GM21528 (cell line): ENCODE data around the gene ANGPT4.

Experiments used
- ATAC-seq: cut with Tn5 transposase; IDR thresholded peaks from one replicate; pipeline ENCODE4 v1.9.1; 2021; ENCODE audit warnings: mild to moderate bottlenecking, moderate library complexity; ENCODE audit not compliant: unreplicated experiment, low FRiP score

Gene ANGPT4

DNA sequence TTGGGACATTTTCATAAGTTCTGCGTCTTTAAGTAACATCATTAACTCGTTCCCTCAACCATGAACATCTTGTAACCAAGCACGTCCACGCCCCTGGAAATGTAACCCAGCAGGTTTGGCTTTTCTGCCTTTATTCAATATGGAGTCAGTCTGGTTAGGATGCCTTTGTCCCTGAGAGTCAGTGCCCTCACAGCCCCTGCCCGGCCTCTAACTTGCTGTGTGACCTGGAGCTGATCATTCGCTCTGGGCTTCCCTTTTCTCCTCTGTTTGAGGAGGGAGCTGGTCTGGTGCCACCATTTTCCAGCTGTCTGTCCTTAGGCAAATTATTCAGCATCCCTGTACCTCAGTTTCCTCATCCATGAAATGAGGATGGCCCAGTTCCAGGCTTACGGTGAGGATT lies 26.5 kb upstream of the ANGPT4 start:
- ATAC-seq: no peak

DNA sequence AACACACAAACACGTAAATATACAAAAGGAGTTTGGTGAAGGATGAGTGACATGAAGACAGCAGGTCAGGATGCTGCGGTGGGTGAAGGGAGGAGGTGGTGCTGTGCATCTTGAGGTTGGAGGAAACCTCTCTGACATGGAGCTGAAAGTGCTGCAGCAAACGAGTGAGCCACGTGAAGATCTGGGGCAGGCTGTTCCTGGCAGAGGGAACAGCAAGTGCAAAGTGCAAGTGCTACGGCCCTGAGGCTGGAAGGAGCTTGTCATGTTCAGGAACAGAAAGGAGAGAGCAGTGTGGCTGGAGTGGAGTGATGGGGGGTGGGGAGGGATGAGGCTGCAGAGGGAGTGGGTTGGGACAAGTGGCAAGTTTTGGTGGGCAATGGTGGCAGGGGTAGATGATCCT lies 24.8 kb upstream of the ANGPT4 start:
- no peak for ATAC-seq

DNA sequence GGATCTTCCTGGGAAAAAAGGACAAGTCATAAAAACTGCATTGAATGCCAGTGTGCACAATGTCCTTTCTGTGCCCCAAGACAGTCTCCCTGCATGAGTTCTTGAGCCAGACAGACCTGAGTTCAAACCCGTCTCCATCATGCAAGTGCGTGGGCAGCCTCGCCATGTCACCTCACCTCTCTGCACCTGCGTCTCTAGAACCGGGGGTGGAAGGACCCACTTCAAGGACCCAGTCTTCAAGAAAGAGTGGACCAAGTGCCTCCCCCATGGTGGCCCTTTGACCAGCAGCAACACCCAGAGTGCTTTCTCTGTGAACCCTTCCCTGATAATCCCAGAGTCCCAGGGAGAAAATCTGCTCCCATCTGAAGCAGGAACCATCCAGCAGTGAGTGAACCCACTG lies 23.5 kb upstream of the ANGPT4 start:
- no peak for ATAC-seq

DNA sequence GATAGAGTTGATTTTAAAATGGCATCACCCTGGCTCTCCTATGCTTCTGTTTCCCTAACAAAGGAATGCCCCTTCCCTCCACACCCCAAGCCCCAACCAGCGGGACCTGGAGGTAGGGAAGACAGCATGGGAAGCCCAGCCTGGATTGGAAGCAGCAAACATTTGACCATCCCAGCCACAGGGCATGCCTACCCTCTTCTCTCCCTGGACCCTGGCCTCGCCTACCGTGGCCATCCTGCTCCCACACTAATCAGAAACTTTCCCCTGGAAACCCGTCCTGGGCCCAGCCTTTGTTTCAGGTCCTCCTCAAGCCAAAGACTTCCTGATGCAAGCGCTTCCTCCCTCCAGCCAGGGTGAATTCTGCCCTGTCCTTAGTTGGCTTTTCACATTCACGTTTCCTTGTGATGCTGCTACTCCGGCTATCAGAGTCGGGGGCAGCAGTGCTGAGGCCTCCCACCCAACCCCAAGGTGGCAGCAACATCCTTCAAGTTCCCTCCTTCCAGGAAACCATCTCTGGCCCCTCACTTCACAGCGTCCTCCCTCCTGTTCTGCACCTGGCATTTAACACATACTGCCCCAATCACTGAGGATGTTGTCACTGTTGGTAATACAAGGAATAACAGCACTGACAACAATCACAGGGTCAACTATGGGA lies 18.2 kb upstream of the ANGPT4 start:
- ATAC-seq: no peak

DNA sequence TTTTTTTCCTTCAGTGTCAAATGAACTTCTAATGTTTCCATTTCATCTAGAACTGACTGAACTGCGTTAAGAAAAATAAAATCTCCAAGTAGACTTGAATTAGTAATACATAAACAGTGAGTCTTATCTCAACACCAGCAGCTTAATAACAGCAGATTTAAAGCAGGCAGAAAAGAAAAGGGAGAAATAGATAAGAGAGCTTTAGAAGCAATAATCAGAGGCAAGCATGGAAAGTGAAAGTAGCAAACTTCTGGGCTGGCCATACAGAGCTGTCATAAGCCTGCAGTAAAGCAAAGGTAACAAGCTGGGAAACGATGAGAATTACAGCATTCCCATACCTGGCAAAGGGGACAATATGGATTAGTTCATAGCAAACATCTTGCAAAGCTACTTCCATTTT lies 16.9 kb upstream of the ANGPT4 start:
- ATAC-seq: no peak

DNA sequence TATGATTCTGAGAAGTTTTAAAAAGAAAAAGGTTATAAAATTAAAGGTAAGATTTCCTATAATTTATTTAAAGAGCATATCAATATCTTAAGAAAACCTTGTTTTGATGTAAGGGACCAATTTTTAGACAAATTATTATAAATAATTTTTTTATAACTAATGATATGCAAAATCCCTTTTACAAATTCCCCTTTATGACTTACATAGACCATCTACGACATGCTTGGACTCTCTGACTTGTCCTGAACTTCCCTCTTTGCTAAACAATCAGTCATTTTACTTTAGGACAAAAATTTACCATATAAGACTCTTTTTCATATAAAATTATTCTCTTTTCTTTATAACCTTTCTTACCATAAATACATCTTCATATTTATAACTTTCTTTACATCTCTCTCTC lies 15.3 kb upstream of the ANGPT4 start:
- ATAC-seq: no peak

DNA sequence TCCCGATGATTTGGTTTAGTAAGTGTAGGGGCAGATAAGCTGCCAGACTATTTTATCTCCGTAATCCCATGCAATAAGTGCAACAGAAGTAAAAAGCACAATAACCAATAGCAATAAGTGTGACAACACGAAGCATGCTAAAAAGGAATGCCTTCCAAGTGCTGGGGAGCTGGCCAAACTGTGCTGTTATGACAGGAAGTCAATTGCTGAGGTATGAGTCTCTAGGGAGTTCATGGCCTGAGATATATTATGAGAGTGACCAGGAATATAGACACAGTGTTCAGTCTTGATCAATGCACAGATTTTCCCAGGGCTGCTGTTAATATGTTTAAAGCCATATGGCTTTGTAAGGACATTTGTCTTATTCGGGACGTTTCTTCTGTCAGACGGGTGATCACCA lies 10.5 kb upstream of the ANGPT4 start:
- no peak for ATAC-seq

DNA sequence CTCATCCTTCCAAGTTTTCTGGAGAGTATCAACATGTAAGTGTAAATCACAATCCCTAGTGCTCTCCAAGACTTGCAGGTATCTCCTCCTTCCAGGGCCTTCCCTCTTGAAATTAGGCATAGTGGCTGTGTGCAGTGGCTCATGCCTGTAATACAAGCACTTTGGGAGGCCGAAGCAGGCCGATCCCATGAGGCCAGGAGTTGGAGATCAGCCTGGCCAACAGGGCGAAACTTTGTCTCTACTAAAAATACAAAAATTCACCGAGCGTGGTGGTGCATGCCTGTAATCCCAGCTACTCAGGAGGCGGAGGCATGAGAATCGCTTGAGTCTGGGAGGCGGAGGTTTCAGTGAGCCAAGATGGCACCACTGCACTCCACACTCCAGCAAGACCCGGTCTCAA lies 9.4 kb upstream of the ANGPT4 start:
- ATAC-seq: no peak

DNA sequence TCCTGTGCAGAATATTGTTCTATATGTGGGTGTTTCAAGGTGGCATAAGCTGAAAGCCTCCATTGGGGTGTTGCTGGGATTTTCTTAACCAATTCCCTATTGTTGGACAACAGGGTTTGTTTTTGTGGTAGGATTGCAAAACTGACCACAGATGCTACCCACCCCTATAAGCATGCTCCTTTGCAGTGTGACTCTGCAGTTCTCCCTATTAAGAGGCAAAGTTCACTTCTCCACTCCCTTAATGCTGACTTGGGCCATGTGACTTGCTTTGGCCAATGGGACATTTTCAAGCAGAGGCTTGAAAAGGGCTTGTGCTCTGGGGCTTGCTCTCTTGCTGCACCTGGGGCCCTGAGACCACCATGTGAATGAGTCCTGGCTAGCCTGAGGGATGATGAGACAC lies 8.5 kb upstream of the ANGPT4 start:
- ATAC-seq: no peak

DNA sequence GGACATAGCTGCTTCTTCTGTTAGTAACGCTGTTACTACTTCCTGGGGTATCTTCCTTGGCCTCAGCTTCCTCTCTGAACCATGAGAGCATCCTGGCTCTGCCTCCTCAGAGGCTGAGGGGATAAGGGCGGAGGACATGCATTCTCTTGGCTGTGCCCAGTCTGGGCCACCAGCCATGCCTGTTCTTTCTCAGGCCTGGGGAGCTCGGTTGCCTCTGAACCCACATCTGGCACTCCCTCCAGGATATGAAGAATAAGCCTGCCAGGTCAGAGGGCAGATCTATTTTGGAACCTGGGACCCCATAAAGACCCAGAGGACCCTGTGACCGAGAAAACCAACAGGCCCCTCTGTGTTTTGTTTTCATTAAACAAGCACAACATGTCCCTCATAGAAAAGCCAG lies 6.6 kb upstream of the ANGPT4 start:
- no peak for ATAC-seq

DNA sequence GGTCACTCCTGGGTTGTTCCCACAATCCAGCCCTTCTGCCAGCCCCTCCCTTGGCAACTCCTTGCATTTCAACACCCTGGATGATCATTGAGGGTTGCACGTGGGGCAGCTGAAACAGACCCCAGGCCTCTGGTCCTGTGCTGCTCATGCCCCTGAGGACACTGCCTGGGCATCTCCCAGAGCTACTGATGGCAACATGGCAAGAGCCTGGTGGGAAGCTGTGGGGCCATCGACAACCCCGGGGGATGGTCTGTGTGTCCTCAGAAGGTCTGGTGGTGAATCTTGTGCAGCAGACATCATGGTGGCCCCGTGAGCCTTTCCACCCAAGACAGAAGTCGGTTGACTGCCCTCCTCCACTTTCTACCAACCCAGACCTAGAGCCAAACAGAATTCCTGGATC lies 4.9 kb upstream of the ANGPT4 start:
- no peak for ATAC-seq

DNA sequence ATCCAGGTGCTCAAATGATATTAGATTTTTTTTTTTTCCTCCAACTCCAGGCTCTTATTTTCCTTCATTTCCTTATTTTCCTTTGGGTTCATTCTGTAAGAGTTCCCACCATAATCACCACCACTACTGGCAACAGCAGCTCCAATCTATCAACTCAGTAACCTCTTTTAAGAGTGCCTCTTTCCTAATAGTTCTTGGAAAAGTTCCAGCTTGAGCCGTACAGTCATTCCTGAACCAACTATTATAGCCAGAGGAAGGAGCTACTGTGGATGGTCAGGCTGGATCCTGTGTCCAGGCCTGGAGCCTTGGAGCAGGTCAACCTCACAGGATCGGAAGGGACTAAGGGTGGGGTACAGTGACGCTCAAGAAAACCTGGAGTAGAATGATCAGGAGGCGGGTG lies 4.2 kb upstream of the ANGPT4 start:
- ATAC-seq: no peak

DNA sequence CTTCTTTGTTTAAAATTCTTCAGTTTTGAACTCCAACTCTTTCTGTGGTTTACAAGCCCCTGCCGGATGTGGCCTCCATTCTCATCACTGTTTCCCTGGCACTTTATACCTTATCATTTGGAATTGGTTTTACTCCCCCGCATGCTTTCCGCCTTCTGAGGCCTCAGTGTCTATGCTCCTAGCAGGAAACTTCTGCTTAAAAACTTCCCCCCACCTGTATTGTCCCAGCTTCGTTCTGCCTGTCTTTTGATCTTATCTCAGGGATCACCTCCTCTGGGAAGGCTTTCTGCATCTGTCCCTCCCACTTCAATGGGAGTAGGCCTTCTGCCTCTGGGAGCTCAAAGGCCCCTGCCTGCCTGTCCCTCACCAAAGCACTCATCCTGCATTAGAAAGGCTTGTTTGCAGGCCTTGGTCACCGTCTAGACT lies 3.4 kb upstream of the ANGPT4 start:
- ATAC-seq: no peak

DNA sequence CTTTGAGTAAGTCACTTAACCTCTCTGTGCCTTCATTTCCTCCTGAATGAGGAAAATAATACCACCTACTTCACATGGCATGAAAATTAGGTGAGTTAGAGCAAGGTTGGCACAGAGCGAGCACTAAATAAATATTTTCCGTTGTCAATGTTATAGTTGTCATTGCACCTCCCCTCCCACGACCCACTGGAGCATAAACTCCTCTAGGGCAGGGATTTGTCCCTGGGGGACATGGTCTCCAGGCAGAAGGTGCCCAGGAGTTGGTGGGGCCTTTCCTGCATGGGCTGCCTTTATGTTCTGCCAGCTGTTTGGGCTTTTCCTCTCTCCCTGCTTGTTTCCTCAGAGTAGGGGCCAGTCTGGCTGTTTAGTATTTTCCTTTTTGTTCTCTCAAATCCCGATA lies 1.3 kb upstream of the ANGPT4 start:
- ATAC-seq: no peak

DNA sequence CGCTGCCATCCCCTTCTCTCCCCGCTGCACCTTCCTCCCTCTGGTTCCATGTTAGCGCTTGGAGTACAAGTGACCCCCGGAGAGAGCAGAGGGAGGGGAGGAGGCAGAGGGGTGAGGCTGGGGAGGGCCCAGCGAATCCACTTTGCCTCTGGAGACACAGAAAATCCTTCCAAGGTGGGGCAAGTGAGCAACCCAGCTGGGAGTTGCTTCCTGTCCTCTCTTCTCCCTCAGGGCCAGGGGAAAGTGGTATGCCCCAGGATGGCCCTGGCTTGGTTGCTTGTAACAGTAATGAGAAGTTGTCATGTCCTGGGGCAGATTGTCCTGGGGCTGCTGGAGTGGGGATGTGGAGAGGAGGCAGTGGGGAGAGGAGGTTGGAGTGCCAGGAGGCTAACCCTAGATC lies 691 bp upstream of the ANGPT4 start:
- no peak for ATAC-seq

DNA sequence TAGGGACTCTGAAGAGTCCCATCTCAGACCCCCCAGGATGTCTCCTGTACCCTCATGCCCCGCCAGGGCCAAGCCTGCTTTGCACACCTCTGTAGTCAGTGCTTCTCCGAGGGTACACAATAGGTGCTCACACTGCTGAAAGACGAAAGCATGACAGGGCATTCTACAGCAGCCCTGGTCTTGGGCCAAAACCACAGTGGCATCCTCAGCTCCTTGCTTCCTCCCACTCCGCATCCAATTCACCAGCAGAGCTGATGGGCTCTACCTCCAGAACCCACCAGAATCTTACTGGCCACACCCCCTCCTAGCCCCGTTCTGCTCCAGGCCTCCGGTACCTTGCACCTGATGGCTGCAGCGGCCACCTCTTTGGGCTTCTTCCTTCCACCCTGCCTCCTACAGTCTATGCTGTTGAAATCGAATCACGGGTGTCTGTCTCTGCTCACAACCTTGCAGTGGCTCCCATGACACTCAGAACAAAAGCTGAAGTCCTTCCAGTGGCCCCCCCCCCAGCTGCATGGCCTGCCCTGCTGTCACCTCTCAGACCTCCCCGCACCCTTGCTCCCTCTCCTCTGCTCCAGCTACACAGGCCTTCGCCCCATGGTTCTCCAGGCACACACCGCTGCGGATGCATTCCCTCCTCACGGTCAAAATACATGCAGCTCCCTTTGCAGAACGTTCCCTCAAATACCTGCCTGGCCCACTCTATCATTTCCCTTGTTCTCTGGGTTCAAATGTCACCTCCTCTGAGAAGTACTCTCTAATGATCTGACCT lies 1.2 kb downstream of the ANGPT4 start:
- no peak for ATAC-seq

DNA sequence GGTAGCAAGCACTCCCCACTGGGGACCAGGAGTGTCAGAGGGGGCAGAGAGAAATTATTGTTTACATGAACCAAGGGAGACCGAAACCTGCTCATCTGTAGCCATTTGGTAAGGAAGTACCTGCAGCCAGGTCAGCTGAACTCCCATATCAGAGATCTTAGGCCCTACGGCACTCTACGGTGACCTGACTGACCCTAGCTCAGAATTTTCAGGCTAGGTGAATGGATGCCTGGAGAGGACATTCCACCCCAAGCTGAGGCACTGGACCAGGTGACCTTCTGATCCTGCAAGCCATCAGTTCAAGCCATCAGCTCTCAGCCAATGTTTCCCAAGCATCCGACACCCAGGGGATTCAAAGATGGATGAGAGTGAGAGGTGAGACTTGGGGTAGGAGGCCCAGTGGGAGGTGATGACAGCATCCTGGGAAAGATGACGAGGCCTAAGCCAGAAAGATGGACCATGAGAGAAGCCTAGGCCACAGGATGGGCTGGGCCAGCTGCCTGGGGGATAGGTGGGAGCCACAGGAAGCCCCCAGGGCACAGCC lies 2.8 kb downstream of the ANGPT4 start:
- no peak for ATAC-seq

DNA sequence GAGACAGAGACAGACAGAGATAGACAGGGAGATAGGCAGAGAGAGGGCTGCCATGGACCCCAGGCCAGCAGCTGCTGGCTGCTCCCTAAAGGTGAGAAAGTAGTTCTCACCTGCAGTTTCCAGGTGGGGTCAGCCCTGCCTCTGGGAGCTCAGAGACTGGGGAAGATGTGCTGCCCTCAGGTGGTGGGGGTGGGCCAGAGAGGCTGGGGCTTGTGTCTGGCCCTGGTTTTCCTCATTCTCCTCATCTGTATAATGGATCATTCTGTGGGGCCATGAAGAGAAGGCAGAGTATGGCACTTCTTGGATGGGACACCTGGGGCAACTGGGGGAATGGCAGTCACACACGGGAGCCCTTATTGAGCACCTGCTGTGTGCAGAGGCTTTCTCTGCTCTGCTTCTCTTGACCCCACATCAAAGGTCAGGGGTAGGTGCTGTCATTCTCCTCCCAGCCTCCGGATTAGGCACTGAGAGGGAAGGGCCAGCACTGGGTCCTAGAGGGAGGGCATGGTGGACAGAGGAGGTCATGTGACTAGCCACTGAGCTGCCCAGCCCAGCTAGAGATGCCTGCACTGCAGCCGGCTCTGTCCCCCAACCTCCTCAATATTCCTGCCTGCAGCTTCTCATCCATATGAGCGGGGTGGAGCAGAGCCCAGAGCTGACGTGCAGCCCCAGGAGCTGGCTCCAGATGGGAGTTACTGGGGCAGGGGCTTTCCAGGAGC lies 4.1 kb downstream of the ANGPT4 start:
- ATAC-seq: no peak

DNA sequence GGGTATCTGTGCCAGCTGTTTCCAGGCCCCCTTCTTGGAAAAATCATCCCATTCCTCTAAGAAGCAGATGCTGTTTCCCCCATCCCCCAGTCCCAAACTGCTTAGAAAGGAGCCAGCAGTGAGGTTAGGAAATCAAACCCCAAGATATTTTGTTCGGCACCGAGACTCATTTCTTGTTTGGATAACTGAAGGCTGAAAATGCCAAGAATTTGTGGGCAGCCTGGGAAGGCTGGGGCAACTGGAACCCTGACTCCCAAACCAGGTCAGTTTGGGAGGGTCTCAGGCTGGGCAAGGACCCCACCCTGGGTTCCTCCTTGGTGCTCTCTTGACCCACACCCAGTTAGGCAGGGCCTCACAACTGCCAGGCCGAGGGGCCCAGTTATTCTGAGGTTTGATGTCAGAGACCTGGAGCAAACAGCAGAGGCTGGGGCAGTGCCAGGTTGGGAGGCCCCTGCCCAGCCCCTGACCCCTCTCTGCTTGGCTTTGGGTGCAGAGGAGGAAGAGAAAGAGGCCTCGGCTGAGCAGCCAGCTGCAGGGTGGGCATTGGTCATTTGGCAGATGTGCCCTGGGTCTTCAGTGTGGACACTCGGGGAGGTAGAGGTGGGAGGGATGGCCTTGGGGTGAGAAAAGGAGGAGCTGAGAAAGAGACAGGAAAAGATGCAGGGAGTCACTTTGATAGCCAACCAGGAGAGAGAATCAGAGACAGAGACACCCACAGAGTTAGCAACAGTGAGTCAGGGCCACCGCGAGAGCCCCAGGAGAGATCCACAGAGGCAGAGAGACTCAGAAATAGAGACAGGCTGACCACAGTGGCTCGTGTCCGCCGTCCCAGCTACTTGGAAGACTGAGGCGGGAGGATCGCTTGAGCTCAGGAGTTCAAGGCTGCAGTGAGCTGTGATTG lies 5.0 kb downstream of the ANGPT4 start:
- ATAC-seq: no peak

DNA sequence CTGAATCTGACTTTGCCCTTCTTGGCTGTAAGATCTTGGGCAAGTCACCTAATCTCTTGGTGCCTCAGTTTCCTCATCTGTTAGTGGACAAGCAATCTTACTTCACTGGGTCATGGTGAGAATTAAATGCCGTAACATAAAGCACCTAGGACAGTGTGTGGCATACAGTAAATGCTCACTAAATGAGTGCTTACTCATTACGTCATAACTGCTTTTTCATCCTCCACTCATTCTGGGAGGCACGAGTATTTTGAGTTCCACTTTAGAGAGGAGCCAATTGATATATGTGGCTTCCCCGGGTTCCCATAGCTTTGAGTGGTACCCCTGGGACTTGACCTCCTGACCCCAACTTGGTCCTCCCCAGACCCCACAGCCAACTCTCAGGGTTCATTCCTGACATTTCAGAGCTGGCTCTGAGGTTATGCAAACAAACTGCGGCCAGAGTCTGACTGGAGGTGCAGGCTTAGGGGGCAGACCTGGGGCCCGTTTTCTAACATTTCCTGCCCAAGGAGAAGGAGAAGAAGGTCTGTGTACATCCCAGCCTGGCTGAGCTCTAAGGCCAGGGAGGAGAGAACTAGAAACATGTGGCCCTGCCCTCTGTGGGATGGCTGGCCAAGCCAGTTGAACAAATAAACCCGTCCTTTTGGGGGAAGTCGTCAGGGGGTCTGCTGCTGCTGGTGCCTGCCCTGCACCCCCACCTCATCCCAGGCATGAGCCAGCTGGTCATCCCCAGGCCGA lies 5.8 kb downstream of the ANGPT4 start:
- ATAC-seq: no peak
